NCI-H524 (cell line): ENCODE data around the gene RPS4Y1.
"Not testable (repeated sequence)": the region's sequence is repeated elsewhere in the genome, so short reads cannot be mapped to it uniquely, and the experiment has no call there.

Experiments
- DNase-seq, 2 experiments: peaks; one replicate each; lab custom pipeline; 2025; lab: John Stamatoyannopoulos, UW

RPS4Y1 gene

GRCh38 chrY:2841471-2841893 is at the start of gene RPS4Y1:
RPS4Y1 (plus strand) TSS chrY:2841602; CDS start chrY:2841625, 23 bp downstream.
- DNase-seq = no peak

DNA sequence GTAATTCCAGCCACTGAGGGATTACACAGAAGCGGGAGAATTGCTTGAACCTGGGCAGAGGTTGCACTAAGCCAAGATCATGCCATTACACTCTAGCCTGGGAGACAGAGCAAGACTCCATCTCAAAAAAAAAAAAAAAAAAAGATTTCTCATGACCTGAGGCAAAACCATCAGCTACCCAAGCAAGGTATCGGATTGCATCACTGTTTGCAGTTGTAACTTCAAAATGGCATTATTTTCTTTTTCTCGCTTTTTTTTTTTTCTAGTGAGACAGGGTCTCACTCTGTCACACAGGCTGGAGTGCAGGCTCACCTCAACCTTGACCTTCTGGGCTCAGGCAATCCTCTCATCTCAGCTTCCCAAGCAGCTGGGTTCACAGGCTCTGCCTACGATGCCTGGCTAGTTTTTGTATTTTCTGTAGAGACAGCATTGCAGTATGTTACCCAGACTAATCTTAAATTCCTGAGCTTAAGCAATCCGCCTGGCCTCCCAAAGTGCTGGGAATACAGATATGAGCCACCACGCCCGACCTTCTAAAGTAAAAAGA is 44.4 kb upstream of the RPS4Y1 start:
- no peak for DNase-seq

- no peak for DNase-seq
Measured at GRCh38 chrY:2797991-2798390, 43.4 kb upstream of the RPS4Y1 start.

- no peak for DNase-seq
Measured at GRCh38 chrY:2800246-2800645, 41.2 kb upstream of the RPS4Y1 start.

DNA sequence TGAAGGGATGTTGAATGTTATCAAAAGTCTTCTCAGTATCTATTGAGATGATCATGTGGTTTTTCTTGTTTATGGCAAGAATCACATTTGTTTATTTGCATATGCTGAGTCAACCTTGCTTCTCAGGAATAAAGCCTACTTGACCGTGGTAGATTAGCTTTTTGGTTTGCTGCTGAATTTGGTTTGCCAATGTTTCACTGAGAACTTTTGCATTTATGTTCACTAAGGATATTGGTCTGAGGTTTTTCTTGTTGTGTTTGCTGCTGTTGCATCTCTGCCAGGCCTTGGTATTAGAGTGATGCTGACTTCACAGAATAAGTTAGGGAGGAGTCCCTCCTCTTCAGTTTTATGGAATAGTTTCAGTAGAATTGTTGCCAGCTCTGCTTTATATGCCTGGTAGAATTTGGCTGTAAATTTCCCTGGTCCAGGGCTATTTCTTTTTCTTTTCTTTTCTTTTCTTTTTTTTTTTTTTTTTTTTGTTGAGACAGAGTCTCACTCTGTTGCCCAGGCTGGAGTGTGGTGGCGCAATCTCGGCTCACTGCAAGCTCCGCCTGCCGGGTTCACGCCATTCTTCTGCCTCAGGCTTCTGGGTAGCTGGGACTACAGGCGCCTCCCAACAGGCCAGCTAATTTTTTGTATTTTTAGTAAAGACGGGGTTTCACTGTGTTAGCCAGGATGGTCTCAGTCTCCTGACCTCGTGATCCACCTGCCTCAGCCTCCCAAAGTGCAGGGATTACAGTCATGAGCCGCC is 24.1 kb upstream of the RPS4Y1 start:
- DNase-seq = not testable (repeated sequence)

DNA sequence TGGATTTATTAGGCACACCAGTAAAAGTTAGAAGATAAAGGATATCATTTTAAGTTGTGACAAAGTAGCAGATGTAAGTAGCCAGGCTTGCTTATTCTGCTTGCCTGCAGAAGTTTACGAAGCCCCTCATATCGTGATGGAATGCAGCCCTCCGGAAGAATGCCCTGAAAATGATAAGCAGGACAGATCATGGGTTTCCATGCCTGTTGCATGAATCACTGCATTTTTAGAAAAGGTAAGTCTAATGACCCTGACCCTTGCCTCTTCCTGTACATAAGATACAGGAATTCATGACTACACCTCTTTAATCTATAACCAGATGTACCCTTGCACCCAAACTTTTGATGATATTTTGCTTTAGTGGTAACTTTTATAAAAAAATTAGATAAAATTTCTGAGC is 16.9 kb upstream of the RPS4Y1 start:
- no peak for DNase-seq

DNA sequence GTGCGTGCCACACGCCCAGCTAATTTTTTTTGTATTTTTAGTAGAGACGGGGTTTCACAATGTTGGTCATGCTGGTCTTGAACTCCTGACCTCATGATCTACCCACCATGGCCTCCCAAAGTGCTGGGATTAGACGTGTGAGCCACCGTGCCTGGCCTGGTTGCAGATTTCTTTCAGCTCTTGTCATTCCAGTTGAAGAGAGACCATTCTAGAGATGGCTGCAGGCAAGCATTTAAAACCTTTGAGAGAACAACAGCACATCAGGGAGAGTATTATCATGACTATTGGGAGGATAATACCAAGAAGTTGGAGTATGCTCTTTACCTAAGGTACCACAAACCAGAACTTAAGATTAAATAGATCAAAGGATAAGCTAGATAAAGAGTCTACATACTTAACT is 12.9 kb upstream of the RPS4Y1 start:
- no peak for DNase-seq

DNA sequence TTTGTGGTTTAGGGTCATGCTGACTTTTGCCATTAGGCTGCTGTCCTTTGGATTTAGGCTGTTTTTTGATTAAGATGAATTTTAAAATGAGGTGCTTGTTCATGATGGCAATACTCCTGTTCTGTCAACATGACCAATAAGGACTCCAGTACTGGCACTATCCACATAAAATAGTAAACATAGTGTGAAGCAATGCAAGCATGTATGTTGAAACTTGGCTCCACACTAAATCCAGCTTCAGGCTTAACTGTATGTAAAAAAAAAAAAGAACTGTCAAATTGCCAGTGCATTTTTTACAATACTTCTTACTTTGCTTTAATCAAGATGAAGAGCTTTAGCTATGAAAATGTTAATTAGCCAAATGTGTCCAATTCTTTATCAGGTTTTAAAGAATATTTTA is 6.2 kb upstream of the RPS4Y1 start:
- DNase-seq = no peak

DNA sequence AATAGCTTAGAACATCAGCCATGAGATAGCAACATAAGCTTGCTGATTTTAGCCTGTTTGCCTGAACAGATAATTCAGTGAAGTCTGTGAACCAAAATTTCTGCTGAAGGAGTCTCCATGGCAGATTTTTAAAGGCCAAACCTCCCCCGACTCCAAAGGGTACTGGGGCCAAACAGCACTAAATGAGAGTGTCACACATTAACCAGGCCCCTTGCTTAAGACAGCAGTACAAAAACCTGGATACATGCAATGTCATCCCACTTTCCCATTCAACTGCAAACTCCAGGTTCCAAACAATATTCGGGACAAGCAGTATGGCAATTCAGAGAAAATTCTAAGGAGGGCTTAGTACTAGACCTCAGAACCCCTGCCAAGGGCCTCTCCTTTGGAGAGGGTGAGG is 4.3 kb upstream of the RPS4Y1 start:
- no peak for DNase-seq

DNA sequence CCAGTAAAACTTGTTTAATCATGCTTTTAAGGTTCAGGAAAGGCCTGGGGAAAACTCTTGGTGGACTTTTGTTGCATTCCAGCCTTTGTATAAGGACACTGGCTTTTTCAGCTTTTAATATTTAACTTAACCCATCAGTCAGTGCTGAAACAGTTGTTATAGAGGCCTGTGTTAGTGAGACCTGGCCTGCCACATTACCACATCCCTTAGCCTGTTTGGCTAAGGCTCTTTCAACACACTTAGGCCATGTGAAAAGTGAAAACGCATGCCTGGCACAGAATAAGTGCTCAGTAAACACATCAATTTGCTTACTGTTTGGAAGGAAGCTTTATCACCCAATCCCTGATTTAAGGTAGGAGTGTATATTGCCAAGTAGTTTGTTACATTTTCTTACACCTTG is 3.5 kb upstream of the RPS4Y1 start:
- DNase-seq = no peak

GRCh38 chrY:2846791-2847190 is 5.4 kb downstream of the RPS4Y1 start:
- DNase-seq = no peak

- no peak for DNase-seq
Measured at GRCh38 chrY:2848384-2848783, 7.0 kb downstream of the RPS4Y1 start.

DNA sequence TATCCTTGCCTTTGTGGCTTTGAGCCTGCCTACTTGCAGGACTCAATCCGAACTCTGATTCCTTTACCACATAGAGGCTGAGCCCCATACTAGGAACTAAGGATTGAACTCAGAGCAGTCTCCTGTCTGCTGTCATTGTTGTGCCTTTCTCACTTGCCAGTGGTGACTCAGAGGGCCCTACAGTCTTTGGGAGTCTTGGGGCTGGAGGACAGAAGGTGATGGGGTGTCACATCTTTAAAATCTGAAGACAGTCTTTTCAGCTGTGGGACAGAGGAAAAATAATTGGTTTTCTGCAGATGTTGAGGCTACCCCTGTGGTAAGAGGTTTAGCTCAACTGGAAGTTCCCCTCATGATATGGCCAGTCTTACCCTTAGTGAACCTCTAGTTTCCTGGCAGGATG is 8.0 kb downstream of the RPS4Y1 start:
- DNase-seq = no peak

DNA sequence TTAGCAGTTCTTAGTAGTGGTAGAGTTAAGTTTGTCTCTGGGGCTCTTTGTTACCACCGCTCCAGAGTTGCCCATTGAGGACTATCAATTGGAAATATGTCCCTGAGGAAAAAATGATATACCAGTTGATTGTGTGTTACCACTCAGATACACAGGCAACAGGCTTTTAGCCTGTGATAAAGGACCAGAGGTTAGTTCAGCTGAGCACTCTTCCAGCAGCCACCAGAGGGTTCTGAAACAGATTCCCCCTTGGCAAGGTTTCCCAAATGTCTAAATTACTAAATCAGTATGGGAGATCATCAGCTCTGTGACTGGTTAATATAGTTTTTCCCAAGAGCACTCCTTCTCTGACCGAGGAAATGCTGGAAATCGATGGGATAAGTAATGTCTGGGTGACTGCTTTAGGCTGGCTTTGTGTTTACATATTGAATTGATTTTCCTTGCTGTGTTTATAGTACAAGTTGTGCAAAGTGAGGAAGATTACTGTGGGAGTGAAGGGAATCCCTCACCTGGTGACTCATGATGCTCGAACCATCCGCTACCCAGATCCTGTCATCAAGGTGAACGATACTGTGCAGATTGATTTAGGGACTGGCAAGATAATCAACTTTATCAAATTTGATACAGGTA is 12.9 kb downstream of the RPS4Y1 start:
- DNase-seq = no peak

DNA sequence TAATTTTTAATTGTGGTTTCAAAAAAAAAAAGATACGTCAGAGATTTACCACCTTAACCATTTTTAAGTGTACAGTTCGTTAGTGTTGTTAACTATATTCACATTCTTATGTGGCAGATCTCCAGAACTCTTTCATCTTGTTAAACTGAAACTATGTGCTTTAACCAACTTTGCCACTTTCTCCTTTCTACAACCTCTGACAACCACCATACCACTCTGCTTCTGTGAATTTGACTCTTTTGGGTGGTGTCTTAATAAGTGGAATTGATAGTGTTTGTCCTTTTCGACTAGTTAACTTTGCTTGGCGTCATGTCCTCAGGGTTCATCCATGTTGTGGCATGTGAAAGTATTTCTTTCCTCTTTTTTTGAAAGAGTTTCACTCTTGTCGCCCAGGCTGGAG is 15.7 kb downstream of the RPS4Y1 start:
- DNase-seq = no peak

DNA sequence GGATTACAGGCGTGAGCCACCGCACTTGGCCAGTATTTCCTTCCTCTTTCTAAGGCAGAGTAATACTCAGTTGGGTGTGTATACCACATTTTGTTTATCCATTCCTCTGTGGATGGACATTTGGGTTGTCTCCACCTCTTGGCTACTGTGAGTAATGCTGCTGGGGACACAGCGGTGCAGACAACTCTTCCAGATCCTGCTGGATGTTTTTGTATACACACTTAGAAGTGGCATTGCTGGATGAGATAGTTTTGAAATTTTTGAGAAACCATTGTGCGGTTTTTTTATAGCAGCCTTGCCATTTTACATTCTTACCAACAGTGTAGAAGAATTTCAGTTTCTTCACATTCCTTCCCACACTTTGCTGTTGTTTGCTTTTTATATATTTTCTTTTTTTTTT is 16.3 kb downstream of the RPS4Y1 start:
- no peak for DNase-seq

GRCh38 chrY:2859782-2860181 is 18.4 kb downstream of the RPS4Y1 start:
- DNase-seq = no peak

DNA sequence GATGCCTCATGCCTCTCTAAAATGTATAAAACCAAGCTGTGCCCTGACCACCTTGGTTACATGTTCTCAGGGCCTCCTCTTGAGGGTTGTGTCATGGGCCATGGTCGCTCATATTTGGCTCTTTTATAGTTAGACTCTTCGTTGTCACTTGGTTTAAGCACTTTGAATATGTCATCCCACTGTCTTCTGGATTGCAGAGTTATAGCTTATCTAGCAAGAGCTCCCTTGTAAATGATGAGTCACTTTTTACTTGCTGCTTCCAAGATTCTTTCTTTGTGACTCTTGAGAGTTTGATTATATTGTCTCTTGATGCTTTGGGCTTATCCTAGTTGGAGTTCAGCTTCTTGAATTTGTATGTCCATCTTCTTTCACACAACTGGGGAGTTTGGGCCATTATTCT is 19.1 kb downstream of the RPS4Y1 start:
- no peak for DNase-seq

- no peak for DNase-seq
Measured at GRCh38 chrY:2866581-2866980, 25.2 kb downstream of the RPS4Y1 start.

GRCh38 chrY:2867469-2867868 is 26.1 kb downstream of the RPS4Y1 start:
- DNase-seq = no peak

GRCh38 chrY:2868035-2868607 is 26.7 kb downstream of the RPS4Y1 start:
- no peak for DNase-seq

DNA sequence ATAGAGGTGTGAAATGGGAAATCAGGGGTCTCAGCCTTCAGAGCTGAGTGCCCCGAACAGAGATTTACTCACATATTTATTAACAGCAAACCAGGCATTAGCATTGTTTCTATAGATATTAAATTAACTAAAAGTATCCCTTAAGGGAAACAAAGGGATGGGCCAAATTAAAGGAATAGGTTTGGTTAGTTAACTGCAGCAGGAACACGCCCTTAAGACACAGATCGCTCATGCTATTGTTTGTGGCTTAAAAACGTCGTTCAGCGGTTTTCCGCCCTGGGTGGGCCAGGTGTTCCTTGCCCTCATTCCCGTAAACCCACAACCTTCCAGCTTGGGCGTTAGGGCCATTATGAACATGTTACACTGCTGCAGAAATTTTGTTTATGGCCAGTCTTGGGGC is 30.8 kb downstream of the RPS4Y1 start:
- DNase-seq = not testable (repeated sequence)

DNA sequence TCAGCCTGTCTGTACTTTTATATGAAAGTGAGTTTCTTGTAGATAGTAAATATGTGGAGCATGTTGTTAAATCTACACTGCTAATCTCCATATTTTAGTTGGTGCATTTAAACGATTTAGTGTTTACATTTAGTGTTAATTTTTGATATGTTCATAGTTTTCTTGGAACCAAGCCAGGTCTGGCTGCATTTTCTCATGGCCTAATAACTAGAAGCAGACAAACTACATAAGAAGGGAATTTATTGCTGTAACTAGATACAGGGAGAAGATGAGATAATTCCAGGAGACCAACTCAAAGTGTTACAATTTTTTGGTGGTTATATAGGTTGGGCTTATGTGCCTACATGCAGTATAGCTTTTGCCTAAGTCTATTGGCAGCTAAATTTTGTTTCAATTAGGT is 32.8 kb downstream of the RPS4Y1 start:
- no peak for DNase-seq
